SK-N-SH (cell line): ENCODE measurements around the gene FAM89B. TPM values are rescaled to one million over a fixed set of nuclear protein-coding genes. Genes with fewer than 3 reads are reported as not detected.

ENCODE experiments used
- CTCF ChIA-PET: fragments of 300-600, 350-600 bp; formaldehyde crosslinking; extraction: SDS; loops from one replicate; lab custom pipeline; 2021; lab: Yijun Ruan, JAX
- POLR2A ChIA-PET: fragments of 350-600 bp; sonication (Branson Sonifier 250); formaldehyde crosslinking; extraction: SDS; loops from one replicate; lab custom pipeline; 2020; ENCODE audit warnings: antibody characterized with exemption, inconsistent platforms; lab: Yijun Ruan, JAX
- DNase-seq: peaks from one replicate; pipeline ENCODE4 v3.0.0; 2012
- H2AFZ ChIP-seq: fragments of 200-600 bp; sonication (generic); 2 replicates; pipeline ENCODE4 v1.8.1; 2016; ENCODE audit warnings: antibody characterized with exemption, mild to moderate bottlenecking, low read depth
- H3F3A ChIP-seq: fragments of 200-600 bp; sonication (generic); replicated peaks from 2 replicates; pipeline ENCODE3; 2016; ENCODE audit warnings: antibody characterized with exemption, mild to moderate bottlenecking; ENCODE audit not compliant: insufficient read depth
- H3K27ac ChIP-seq, 2 experiments: fragments of 200-500 bp in 1 of 2; fragments of 200-600 bp in 1 of 2; sonication (Bioruptor generic) in 1 of 2; sonication (generic), shearing (Covaris generic) in 1 of 2; 2 replicates each; pipeline versions ENCODE4 v1.5.1 to v1.6.1; 2014 to 2016; ENCODE audit warnings: low read depth in 2 of 2, inconsistent platforms in 1 of 2, low read length in 1 of 2, mild to moderate bottlenecking in 1 of 2, mixed read lengths in 1 of 2
- H3K27me3 ChIP-seq: fragments of 200-600 bp; sonication (generic), shearing (Covaris generic); 2 replicates; pipeline ENCODE4 v1.6.1; 2016; ENCODE audit warnings: mixed run types; ENCODE audit not compliant: insufficient read depth
- H3K36me3 ChIP-seq, 2 experiments: fragments of 200-500 bp in 1 of 2; fragments of 200-600 bp in 1 of 2; sonication (Bioruptor generic) in 1 of 2; sonication (generic) in 1 of 2; replicated peaks in 1 of 2; 2 replicates each; pipeline versions ENCODE3 to v1.5.1; 2014 to 2016; ENCODE audit warnings: low read length in 1 of 2, mild to moderate bottlenecking in 1 of 2; ENCODE audit not compliant: insufficient read depth in 2 of 2, control insufficient read depth in 1 of 2
- H3K4me1 ChIP-seq, 2 experiments: fragments of 200-500 bp in 1 of 2; fragments of 200-600 bp in 1 of 2; sonication (Bioruptor generic) in 1 of 2; sonication (generic), shearing (Covaris generic) in 1 of 2; 2 replicates each; pipeline versions ENCODE4 v1.5.1 to v1.6.1; 2014 to 2016; ENCODE audit warnings: low read depth in 1 of 2, low read length in 1 of 2, mixed run types in 1 of 2; ENCODE audit not compliant: insufficient read depth in 2 of 2, control insufficient read depth in 1 of 2
- H3K4me2 ChIP-seq: fragments of 200-600 bp; sonication (generic), shearing (Covaris generic); 2 replicates; pipeline ENCODE4 v1.6.1; 2017; ENCODE audit warnings: mixed run types
- H3K4me3 ChIP-seq, 2 experiments: fragments of 200-500 bp in 1 of 2; fragments of 200-600 bp in 1 of 2; sonication (Bioruptor generic) in 1 of 2; sonication (generic), shearing (Covaris generic) in 1 of 2; 2 replicates each; pipeline versions ENCODE4 v1.5.1 to v1.8.1; 2014 to 2016; ENCODE audit warnings: low read depth in 2 of 2, inconsistent platforms in 1 of 2, low read length in 1 of 2, mild to moderate bottlenecking in 1 of 2, mixed read lengths in 1 of 2, moderate library complexity in 1 of 2
- H3K79me2 ChIP-seq: fragments of 200-600 bp; sonication (generic); 2 replicates; pipeline ENCODE4 v1.8.1; 2017; ENCODE audit warnings: mild to moderate bottlenecking; ENCODE audit not compliant: insufficient read depth
- H3K9ac ChIP-seq: fragments of 200-600 bp; sonication (generic); 2 replicates; pipeline ENCODE4 v1.6.1; 2017; ENCODE audit warnings: mixed run types
- H3K9me2 ChIP-seq: fragments of 200-600 bp; sonication (generic); 2 replicates; pipeline ENCODE4 v1.6.1; 2017; ENCODE audit warnings: mixed run types
- H3K9me3 ChIP-seq: fragments of 200-600 bp; sonication (generic); 2 replicates; pipeline ENCODE4 v1.6.1; 2017; ENCODE audit warnings: mixed run types, mild to moderate bottlenecking, moderate library complexity
- H4K20me1 ChIP-seq: fragments of 200-600 bp; sonication (generic); 2 replicates; pipeline ENCODE4 v1.6.1; 2017; ENCODE audit warnings: mild to moderate bottlenecking, mixed run types; ENCODE audit not compliant: insufficient read depth
- FOSL2 ChIP-seq: IDR thresholded peaks from 2 replicates; pipeline ENCODE4 v1.4.0; 2012; ENCODE audit warnings: low read depth, mild to moderate bottlenecking, moderate library complexity, borderline replicate concordance
- FOXM1 ChIP-seq: IDR thresholded peaks from 2 replicates; pipeline ENCODE4 v1.4.0; 2012; ENCODE audit warnings: low read depth, mild to moderate bottlenecking
- JUND ChIP-seq: IDR thresholded peaks from 2 replicates; pipeline ENCODE4 v1.4.0; 2012
- MEF2A ChIP-seq: IDR thresholded peaks from 2 replicates; pipeline ENCODE4 v1.4.0; 2012; ENCODE audit warnings: low read depth, borderline replicate concordance
- MXI1 ChIP-seq: IDR thresholded peaks from 2 replicates; pipeline ENCODE4 v1.6.1; 2012; ENCODE audit warnings: mild to moderate bottlenecking, low read depth, low read length, improper control_type of control experiment
- NFIC ChIP-seq: IDR thresholded peaks from 2 replicates; pipeline ENCODE4 v1.4.0; 2012; ENCODE audit warnings: borderline replicate concordance
- NRF1 ChIP-seq: IDR thresholded peaks from 2 replicates; pipeline ENCODE4 v1.6.1; 2012; ENCODE audit warnings: low read depth, mild to moderate bottlenecking, low read length
- TEAD4 ChIP-seq: IDR thresholded peaks from 2 replicates; pipeline ENCODE4 v1.4.0; 2012; ENCODE audit warnings: mild to moderate bottlenecking, borderline replicate concordance; ENCODE audit not compliant: insufficient read depth
- YY1 ChIP-seq: IDR thresholded peaks from 2 replicates; pipeline ENCODE4 v1.4.0; 2012; ENCODE audit warnings: low read depth, mild to moderate bottlenecking
- WGBS: methylation state at CpG from one replicate; pipeline ENCODE4 v1.1.6; 2017; ENCODE audit warnings: low lambda C conversion rate; 5-methylcytosine and 5-hydroxymethylcytosine counted together
- polyA plus RNA-seq, 3 experiments: library from polyadenylated mRNA; depleted of rRNA; stranded (reverse); fragments of >200 nt; gene quantifications; 2 replicates each; pipeline ENCODE4 v1.2.3, GENCODE V29; 2012
- TF ChIP-seq, protein P1 (sequence below): fragments of 150-350 bp; IDR thresholded peaks from 2 replicates; pipeline ENCODE4 v1.6.1; 2016; ENCODE audit warnings: mild to moderate bottlenecking, low read depth, low read length
- TF ChIP-seq, protein P2 (sequence below): IDR thresholded peaks from 2 replicates; pipeline ENCODE4 v1.4.0; 2012; ENCODE audit warnings: low read depth, borderline replicate concordance
- TF ChIP-seq, protein P3 (sequence below): IDR thresholded peaks from 2 replicates; pipeline ENCODE4; 2012
- TF ChIP-seq, protein P4 (sequence below): fragments of 150-350 bp; IDR thresholded peaks from 2 replicates; pipeline ENCODE4 v1.6.1; 2017; ENCODE audit warnings: antibody characterized with exemption, low read length, low read depth, borderline replicate concordance

The FAM89B gene
- polyA plus RNA-seq, 1 of the 3 experiments (the other 2 are of a cell fraction), result 65.3 TPM

DNA sequence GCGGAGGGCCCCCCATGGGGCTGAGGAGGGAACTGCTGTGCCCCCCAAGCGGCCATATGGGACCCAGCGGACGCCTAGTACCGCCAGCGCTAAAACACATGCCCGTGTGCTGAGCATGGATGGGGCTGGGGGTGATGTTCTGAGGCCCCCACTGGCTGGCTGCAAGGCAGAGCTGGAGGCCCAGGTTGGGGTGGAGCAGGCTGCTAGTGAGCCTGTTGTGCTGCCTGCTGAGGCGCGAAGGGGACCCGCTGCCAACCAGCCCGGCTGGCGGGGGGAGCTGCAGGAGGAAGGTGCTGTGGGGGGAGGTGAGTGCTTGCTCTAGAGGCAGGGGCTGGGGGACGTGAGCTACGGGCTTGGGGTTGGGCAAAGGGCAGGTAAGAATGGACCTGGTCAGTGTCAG lies 46.4 kb downstream of the FAM89B start:
- Histone ChIP-seq H3K27me3 (no peaks in the 10 kb centered on the region), H3K4me1 (peaks cover 0 to 13% of the 10 kb centered on the region in 2 experiments; a peak in 1 of 4 replicates), H3K36me3 (peaks cover 11 to 63% of the 10 kb centered on the region in 2 experiments), H3K9ac (no peak overlapping the region), H3K79me2 (peaks cover 66% of the 10 kb centered on the region), H3K9me3 (no peaks in the 10 kb centered on the region), H3K9me2 (no peaks in the 10 kb centered on the region), H3K27ac (no peak overlapping the region), H3F3A (peaks cover 4% of the 10 kb centered on the region), H3K4me3 (no peak overlapping the region), H3K4me2 (no peak overlapping the region), H4K20me1 (peaks cover 23% of the 10 kb centered on the region), H2AFZ (no peak overlapping the region)
- ChIA-PET POLR2A (interaction anchor here (1.1 kb wide), 1 partner anchor 22 kb away, joined by 3 read pairs; no protein-coding TSS in a partner anchor), CTCF (interaction anchor here (0.9 to 4.9 kb wide), 3 partner anchors 8 to 45 kb away, joined by 3 to 18 read pairs (median 18); partner anchors contain the start of gene SIPA1)
- no peak for DNase-seq
- TF ChIP-seq FOSL2, result no peak
- TF ChIP-seq, protein P1, sequence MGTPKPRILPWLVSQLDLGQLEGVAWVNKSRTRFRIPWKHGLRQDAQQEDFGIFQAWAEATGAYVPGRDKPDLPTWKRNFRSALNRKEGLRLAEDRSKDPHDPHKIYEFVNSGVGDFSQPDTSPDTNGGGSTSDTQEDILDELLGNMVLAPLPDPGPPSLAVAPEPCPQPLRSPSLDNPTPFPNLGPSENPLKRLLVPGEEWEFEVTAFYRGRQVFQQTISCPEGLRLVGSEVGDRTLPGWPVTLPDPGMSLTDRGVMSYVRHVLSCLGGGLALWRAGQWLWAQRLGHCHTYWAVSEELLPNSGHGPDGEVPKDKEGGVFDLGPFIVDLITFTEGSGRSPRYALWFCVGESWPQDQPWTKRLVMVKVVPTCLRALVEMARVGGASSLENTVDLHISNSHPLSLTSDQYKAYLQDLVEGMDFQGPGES, result no peak
- no peak for TF ChIP-seq NRF1
- no peak for TF ChIP-seq YY1
- TF ChIP-seq, protein P2, sequence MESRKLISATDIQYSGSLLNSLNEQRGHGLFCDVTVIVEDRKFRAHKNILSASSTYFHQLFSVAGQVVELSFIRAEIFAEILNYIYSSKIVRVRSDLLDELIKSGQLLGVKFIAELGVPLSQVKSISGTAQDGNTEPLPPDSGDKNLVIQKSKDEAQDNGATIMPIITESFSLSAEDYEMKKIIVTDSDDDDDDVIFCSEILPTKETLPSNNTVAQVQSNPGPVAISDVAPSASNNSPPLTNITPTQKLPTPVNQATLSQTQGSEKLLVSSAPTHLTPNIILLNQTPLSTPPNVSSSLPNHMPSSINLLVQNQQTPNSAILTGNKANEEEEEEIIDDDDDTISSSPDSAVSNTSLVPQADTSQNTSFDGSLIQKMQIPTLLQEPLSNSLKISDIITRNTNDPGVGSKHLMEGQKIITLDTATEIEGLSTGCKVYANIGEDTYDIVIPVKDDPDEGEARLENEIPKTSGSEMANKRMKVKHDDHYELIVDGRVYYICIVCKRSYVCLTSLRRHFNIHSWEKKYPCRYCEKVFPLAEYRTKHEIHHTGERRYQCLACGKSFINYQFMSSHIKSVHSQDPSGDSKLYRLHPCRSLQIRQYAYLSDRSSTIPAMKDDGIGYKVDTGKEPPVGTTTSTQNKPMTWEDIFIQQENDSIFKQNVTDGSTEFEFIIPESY, result no peak
- no peak for TF ChIP-seq MEF2A
- TF ChIP-seq, protein P3, sequence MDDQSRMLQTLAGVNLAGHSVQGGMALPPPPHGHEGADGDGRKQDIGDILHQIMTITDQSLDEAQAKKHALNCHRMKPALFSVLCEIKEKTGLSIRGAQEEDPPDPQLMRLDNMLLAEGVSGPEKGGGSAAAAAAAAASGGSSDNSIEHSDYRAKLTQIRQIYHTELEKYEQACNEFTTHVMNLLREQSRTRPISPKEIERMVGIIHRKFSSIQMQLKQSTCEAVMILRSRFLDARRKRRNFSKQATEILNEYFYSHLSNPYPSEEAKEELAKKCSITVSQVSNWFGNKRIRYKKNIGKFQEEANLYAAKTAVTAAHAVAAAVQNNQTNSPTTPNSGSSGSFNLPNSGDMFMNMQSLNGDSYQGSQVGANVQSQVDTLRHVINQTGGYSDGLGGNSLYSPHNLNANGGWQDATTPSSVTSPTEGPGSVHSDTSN, result no peak
- TF ChIP-seq MXI1, result no peak
- no peak for TF ChIP-seq FOXM1
- no peak for TF ChIP-seq TEAD4
- TF ChIP-seq JUND, result no peak
- TF ChIP-seq, protein P4, sequence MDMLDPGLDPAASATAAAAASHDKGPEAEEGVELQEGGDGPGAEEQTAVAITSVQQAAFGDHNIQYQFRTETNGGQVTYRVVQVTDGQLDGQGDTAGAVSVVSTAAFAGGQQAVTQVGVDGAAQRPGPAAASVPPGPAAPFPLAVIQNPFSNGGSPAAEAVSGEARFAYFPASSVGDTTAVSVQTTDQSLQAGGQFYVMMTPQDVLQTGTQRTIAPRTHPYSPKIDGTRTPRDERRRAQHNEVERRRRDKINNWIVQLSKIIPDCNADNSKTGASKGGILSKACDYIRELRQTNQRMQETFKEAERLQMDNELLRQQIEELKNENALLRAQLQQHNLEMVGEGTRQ, result no peak
- no peak for TF ChIP-seq NFIC
- WGBS, result 80% methylated on average over 5 of the region's 14 CpGs
